ENCODE results near the gene CUTA. TPM values are rescaled to one million over a fixed set of nuclear protein-coding genes. Genes with fewer than 3 reads are reported as not detected.
"Not testable (repeated sequence)": the region's sequence is repeated elsewhere in the genome, so short reads cannot be mapped to it uniquely, and the experiment has no call there.

Gene CUTA
- total and polyA plus RNA-seq, 5 experiments from 2014 or later, result 198 to 441 (median 338) TPM

DNA sequence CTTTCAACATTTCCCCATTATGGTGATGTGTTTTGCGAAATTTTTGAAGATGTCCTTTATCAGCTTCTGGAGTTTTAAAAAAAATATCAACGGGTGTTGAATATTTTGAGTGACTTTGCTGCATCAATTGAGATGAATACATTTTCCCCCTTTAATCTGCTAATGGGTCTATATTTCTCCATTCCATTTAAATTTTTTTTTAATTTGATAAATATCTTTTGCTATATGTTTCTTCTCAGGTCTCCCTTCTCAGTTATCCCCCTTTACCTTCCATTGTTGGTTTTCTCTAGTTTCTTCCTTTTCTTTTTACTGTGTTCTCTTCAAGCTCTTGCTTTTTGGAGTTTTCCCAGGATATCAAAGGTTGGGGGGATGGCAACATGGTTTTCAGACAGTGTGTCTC, 27.7 kb downstream of the CUTA start:
- Mint-ChIP-seq H3K27ac (peak overlapping the region; percentile 90 to 98 (median 98)), H3K36me3 (no peaks in the 10 kb centered on the region), H3K4me3 (no peak overlapping the region), H3K27me3 (no peaks in the 10 kb centered on the region), H3K4me1 (peaks cover 9 to 27% (median 23%) of the 10 kb centered on the region in 4 donors), H3K9me3 (no peaks in the 10 kb centered on the region)
- POLR2A ChIA-PET, result interaction anchor here (0.6 to 2.6 kb wide), 8 partner anchors 20 to 191 kb away, joined by 3 to 18 read pairs (median 10); partner anchors contain the start of genes CUTA, PHF1, RPS18 and VPS52
- DNase-seq (no peak), ATAC-seq (no peak)

- Mint-ChIP-seq H3K27ac (peak overlapping the region in 1 of 10 donors; percentile 24), H3K36me3 (no peaks in the 10 kb centered on the region), H3K9me3 (no peaks in the 10 kb centered on the region), H3K27me3 (no peaks in the 10 kb centered on the region), H3K4me1 (peaks cover 0 to 2% (median 0%) of the 10 kb centered on the region in 4 donors), H3K4me3 (no peak overlapping the region)
- ATAC-seq (no peak), DNase-seq (no peak)
- POLR2A ChIA-PET, result interaction anchor here (0.6 to 1.0 kb wide), 2 partner anchors 10 to 161 kb away, joined by 3 to 4 read pairs; no protein-coding TSS in a partner anchor
Observed at GRCh38 chr6:33384581-33385020, 33.3 kb downstream of the CUTA start.

DNA sequence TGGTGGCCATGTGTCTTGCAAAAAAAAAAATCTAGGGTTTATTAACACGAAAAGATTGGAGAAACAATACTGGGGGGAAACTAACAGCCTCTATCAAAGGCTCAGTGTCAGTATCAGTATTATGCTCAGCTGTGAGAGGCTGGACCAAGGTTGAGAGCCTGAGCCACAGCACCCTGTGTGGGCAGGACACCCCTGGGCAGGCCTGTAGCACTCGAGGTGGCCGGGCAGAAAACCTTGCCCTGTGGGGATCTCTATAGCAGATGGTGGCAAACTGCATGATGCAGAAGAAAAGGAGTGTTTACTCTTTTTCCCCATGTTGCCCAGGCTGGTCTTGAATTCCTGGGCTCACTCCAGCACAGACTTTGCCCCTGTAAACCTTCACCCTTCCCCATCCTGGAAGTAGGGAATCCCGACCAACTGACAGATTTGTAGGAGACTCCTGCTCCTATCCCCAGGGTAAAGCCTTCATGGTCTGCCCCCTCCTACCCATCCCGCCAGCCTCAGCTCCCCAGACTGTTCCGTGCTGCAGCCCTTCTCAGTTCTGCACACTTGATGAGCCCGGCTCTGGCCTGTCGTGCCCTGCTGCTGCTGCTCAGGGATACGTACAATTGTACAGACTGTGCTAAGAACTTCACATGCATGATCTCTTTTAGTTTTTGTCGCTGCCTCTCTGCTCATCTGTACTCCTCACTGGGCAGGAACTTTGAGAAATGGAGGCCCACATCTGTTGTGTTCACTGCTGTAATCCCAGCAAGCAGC, 34.3 kb downstream of the CUTA start:
- Mint-ChIP-seq H3K4me1 (peaks cover 0 to 2% (median 0%) of the 10 kb centered on the region in 4 donors), H3K9me3 (no peaks in the 10 kb centered on the region), H3K27ac (no peak overlapping the region), H3K4me3 (no peak overlapping the region), H3K27me3 (no peaks in the 10 kb centered on the region), H3K36me3 (no peaks in the 10 kb centered on the region)
- POLR2A ChIA-PET, result interaction anchor here (0.6 kb wide), 2 partner anchors 33 to 245 kb away, joined by 3 to 4 read pairs; no protein-coding TSS in a partner anchor
- DNase-seq, result no peak
- ATAC-seq, result no peak

- Mint-ChIP-seq H3K4me3 (no peak overlapping the region), H3K4me1 (peaks cover 0 to 4% (median 1%) of the 10 kb centered on the region in 4 donors), H3K27ac (peak overlapping the region in 2 of 10 donors; percentile 4 to 10), H3K27me3 (no peaks in the 10 kb centered on the region), H3K9me3 (no peaks in the 10 kb centered on the region), H3K36me3 (no peaks in the 10 kb centered on the region)
- no peak for DNase-seq
- no peak for ATAC-seq
- POLR2A ChIA-PET, result no interaction called here
Observed at GRCh38 chr6:33380272-33380981, 37.5 kb downstream of the CUTA start.

GRCh38 chr6:33379184-33379583, 38.7 kb downstream of the CUTA start:
- POLR2A ChIA-PET, result interaction anchor here (0.6 to 0.7 kb wide), 2 partner anchors 130 to 149 kb away, joined by 4 to 5 read pairs; no protein-coding TSS in a partner anchor
- H3K4me1 Mint-ChIP-seq, result peaks cover 3 to 13% (median 7%) of the 10 kb centered on the region in 4 donors
- not testable (repeated sequence) for H3K27ac Mint-ChIP-seq, H3K4me3 Mint-ChIP-seq, ATAC-seq, DNase-seq, H3K27me3 Mint-ChIP-seq, H3K9me3 Mint-ChIP-seq, H3K36me3 Mint-ChIP-seq

DNA sequence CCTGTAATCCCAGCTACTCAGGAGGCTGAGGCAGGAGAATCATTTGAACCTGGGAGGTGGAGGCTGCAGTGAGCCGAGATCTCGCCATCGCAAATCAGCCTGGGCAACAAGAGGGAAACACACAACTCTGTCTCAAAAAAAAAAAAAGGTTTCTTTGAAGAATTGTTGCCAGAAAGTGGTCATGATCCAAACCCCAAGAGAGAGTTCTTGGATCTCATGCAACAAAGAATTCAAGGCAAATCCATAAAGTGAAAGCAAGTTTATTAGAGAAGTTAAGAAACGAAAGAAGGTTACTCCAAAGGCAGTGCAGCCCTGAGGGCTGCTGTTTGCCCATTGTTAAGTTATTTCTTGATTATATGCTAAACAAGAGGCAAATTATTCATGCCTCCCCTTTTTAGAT, 40.7 kb downstream of the CUTA start:
- DNase-seq (no peak), ATAC-seq (no peak)
- peaks cover 3 to 22% (median 11%) of the 10 kb centered on the region in 4 donors for H3K4me1 Mint-ChIP-seq
- no peak overlapping the region for H3K4me3 Mint-ChIP-seq
- no peak overlapping the region for H3K27ac Mint-ChIP-seq
- H3K9me3 Mint-ChIP-seq, result no peaks in the 10 kb centered on the region
- no peaks in the 10 kb centered on the region for H3K36me3 Mint-ChIP-seq
- no peaks in the 10 kb centered on the region for H3K27me3 Mint-ChIP-seq
- POLR2A ChIA-PET, result no interaction called here

- no peak for ATAC-seq
- POLR2A ChIA-PET, result interaction anchor here (0.6 to 1.4 kb wide), 3 partner anchors 8 to 32 kb away, joined by 3 to 4 read pairs (median 3); no protein-coding TSS in a partner anchor
Observed at GRCh38 chr6:33375143-33375671, 42.7 kb downstream of the CUTA start.

GRCh38 chr6:33373960-33374910, 43.7 kb downstream of the CUTA start:
- ATAC-seq (no peak), DNase-seq (peak in 1 of 10 donors; percentile 9)
- Mint-ChIP-seq H3K9me3 (no peaks in the 10 kb centered on the region), H3K27me3 (no peaks in the 10 kb centered on the region), H3K27ac (peak overlapping the region in 9 of 10 donors; percentile 15 to 80 (median 69)), H3K4me3 (peak overlapping the region in 1 of 10 donors; percentile 52), H3K36me3 (no peaks in the 10 kb centered on the region), H3K4me1 (peaks cover 3 to 22% (median 11%) of the 10 kb centered on the region in 4 donors)
- POLR2A ChIA-PET, result interaction anchor here (0.6 to 1.4 kb wide), 3 partner anchors 11 to 31 kb away, joined by 3 to 4 read pairs (median 3); no protein-coding TSS in a partner anchor

More at GRCh38 chr6:33375143-33375671, 42.7 kb downstream of the CUTA start:
- H3K4me3 Mint-ChIP-seq, result no peak overlapping the region
- no peaks in the 10 kb centered on the region for H3K36me3 Mint-ChIP-seq
- no peaks in the 10 kb centered on the region for H3K9me3 Mint-ChIP-seq
- DNase-seq, result no peak
- H3K4me1 Mint-ChIP-seq, result peaks cover 3 to 22% (median 11%) of the 10 kb centered on the region in 4 donors
- H3K27ac Mint-ChIP-seq, result peak overlapping the region in 7 of 10 donors; percentile 11 to 72 (median 53)
- no peaks in the 10 kb centered on the region for H3K27me3 Mint-ChIP-seq

GRCh38 chr6:33372526-33373123, 45.3 kb downstream of the CUTA start:
- no peaks in the 10 kb centered on the region for H3K27me3 Mint-ChIP-seq

GRCh38 chr6:33371901-33372300, 46.0 kb downstream of the CUTA start:
- not testable (repeated sequence) for H3K36me3 Mint-ChIP-seq, H3K27ac Mint-ChIP-seq
- peaks cover 3 to 22% (median 11%) of the 10 kb centered on the region in 4 donors for H3K4me1 Mint-ChIP-seq

More at GRCh38 chr6:33372526-33373123, 45.3 kb downstream of the CUTA start:
- H3K9me3 Mint-ChIP-seq, result no peaks in the 10 kb centered on the region
- H3K27ac Mint-ChIP-seq, result peak overlapping the region in 2 of 10 donors; percentile 43 to 44
- DNase-seq, result no peak
- POLR2A ChIA-PET, result no interaction called here
- no peaks in the 10 kb centered on the region for H3K36me3 Mint-ChIP-seq
- peaks cover 3 to 22% (median 11%) of the 10 kb centered on the region in 4 donors for H3K4me1 Mint-ChIP-seq
- no peak for ATAC-seq
- H3K4me3 Mint-ChIP-seq, result no peak overlapping the region

GRCh38 chr6:33367715-33368025, 50.2 kb downstream of the CUTA start:
- not testable (repeated sequence) for H3K36me3 Mint-ChIP-seq, H3K4me1 Mint-ChIP-seq, H3K27ac Mint-ChIP-seq, DNase-seq, H3K9me3 Mint-ChIP-seq, ATAC-seq, H3K27me3 Mint-ChIP-seq, H3K4me3 Mint-ChIP-seq
- POLR2A ChIA-PET, result interaction anchor here (0.7 kb wide), 1 partner anchor 8 kb away, joined by 3 read pairs; no protein-coding TSS in a partner anchor

More at GRCh38 chr6:33371901-33372300, 46.0 kb downstream of the CUTA start:
- ATAC-seq, DNase-seq, H3K27me3 Mint-ChIP-seq, H3K9me3 Mint-ChIP-seq, H3K4me3 Mint-ChIP-seq, POLR2A ChIA-PET: not testable (repeated sequence)
